H1 (cell line): ENCODE results near the gene CEP41. TPM values are rescaled to one million over a fixed set of nuclear protein-coding genes. Genes with fewer than 3 reads are reported as not detected.

ENCODE experiments used
- CTCF ChIA-PET: fragments of 300-600 bp; sonication (Branson Sonifier 250); formaldehyde crosslinking; loops from one replicate; lab custom pipeline; 2021; ENCODE audit not compliant: partially characterized antibody; lab: Charles Lee
- POLR2A ChIA-PET: fragments of 300-600 bp; sonication (Branson Sonifier 250); formaldehyde crosslinking; loops from one replicate; lab custom pipeline; 2021; ENCODE audit warnings: inconsistent platforms; ENCODE audit not compliant: partially characterized antibody; lab: Charles Lee
- DNase-seq, 2 experiments: peaks; one replicate each; pipeline versions ENCODE4 v3.0.0 to v3.0.0-alpha.2; 2010 to 2022; ENCODE audit warnings: low spot score in 2 of 2, low read depth in 1 of 2, mixed read lengths in 1 of 2
- FAIRE-seq: peaks from 2 replicates; lab custom pipeline; 2011; peaks lifted over from hg19 to GRCh38; lab: Jason Lieb, UNC
- H2AFZ ChIP-seq: 2 replicates; pipeline ENCODE4 v1.8.1; 2012; ENCODE audit warnings: low read length, inconsistent platforms
- H2AK5ac ChIP-seq: 2 replicates; pipeline ENCODE4 v1.6.1; 2013; ENCODE audit warnings: low read depth, low read length
- H2BK120ac ChIP-seq: replicated peaks from 2 replicates; pipeline ENCODE3; 2013; ENCODE audit warnings: low read depth, low read length, inconsistent platforms
- H2BK12ac ChIP-seq: 2 replicates; pipeline ENCODE4 v1.6.1; 2013; ENCODE audit warnings: low read depth, low read length
- H2BK15ac ChIP-seq: 2 replicates; pipeline ENCODE4 v1.6.1; 2013; ENCODE audit warnings: low read length
- H2BK20ac ChIP-seq: 2 replicates; pipeline ENCODE4 v1.6.1; 2013; ENCODE audit warnings: low read length
- H2BK5ac ChIP-seq: 2 replicates; pipeline ENCODE4 v1.6.1; 2013; ENCODE audit warnings: low read depth, low read length
- H3K14ac ChIP-seq: 2 replicates; pipeline ENCODE4 v1.6.1; 2013; ENCODE audit warnings: inconsistent platforms; ENCODE audit not compliant: insufficient read length
- H3K18ac ChIP-seq: 2 replicates; pipeline ENCODE4 v1.6.1; 2013; ENCODE audit warnings: low read length; ENCODE audit errors: extremely low read depth
- H3K23ac ChIP-seq: 2 replicates; pipeline ENCODE4 v1.6.1; 2013; ENCODE audit warnings: inconsistent platforms; ENCODE audit not compliant: insufficient read length
- H3K23me2 ChIP-seq: 2 replicates; pipeline ENCODE4 v1.6.1; 2013; ENCODE audit warnings: low read depth, low read length
- H3K27ac ChIP-seq: 2 replicates; pipeline ENCODE4 v1.6.1; 2011; ENCODE audit warnings: low read depth, low read length, inconsistent platforms
- H3K27me3 ChIP-seq, 4 experiments: replicated peaks in 1 of 4; 1 replicate in 1 of 4; 2 replicates in 3 of 4; pipeline versions ENCODE4 v1.6.1 to v1.8.1; 2011 to 2013; ENCODE audit warnings: low read length in 3 of 4, mild to moderate bottlenecking in 3 of 4, inconsistent platforms in 2 of 4, mixed read lengths in 2 of 4, moderate library complexity in 1 of 4; ENCODE audit not compliant: control insufficient read depth in 3 of 4, insufficient read depth in 3 of 4; ENCODE audit errors: extremely low read depth in 1 of 4
- H3K36me3 ChIP-seq, 4 experiments: 2 replicates each; pipeline versions ENCODE4 v1.6.1 to v1.8.1; 2011 to 2013; ENCODE audit warnings: mild to moderate bottlenecking in 4 of 4, low read length in 3 of 4, moderate library complexity in 2 of 4, control low read depth in 1 of 4, inconsistent platforms in 1 of 4; ENCODE audit not compliant: insufficient read depth in 4 of 4, control insufficient read depth in 2 of 4
- H3K4ac ChIP-seq: replicated peaks from 2 replicates; pipeline ENCODE3; 2013; ENCODE audit warnings: low read length, low read depth, mixed read lengths, inconsistent platforms; ENCODE audit not compliant: insufficient read length
- H3K4me1 ChIP-seq, 4 experiments: replicated peaks in 1 of 4; 1 replicate in 1 of 4; 2 replicates in 3 of 4; pipeline versions ENCODE4 v1.6.1 to v1.8.1; 2011 to 2013; ENCODE audit warnings: low read length in 3 of 4, inconsistent platforms in 2 of 4, mixed read lengths in 1 of 4; ENCODE audit not compliant: insufficient read depth in 4 of 4, control insufficient read depth in 3 of 4
- H3K4me2 ChIP-seq, 2 experiments: 2 replicates each; pipeline versions ENCODE4 v1.6.1 to v1.8.1; 2011 to 2013; ENCODE audit warnings: low read depth in 2 of 2, low read length in 2 of 2, control low read depth in 1 of 2, inconsistent platforms in 1 of 2, mild to moderate bottlenecking in 1 of 2; ENCODE audit not compliant: insufficient read depth in 1 of 2
- H3K4me3 ChIP-seq, 4 experiments: fragments of 200-600, 300-600 bp in 1 of 4; sonication (generic), shearing (Covaris generic), sonication (Bioruptor Twin) in 1 of 4; 2 replicates each; pipeline versions ENCODE4 v1.5.1 to v1.8.1; 2011 to 2016; ENCODE audit warnings: low read length in 4 of 4, low read depth in 3 of 4, control low read depth in 2 of 4, inconsistent platforms in 2 of 4, mild to moderate bottlenecking in 2 of 4, mixed read lengths in 1 of 4, moderate library complexity in 1 of 4; ENCODE audit not compliant: insufficient read depth in 2 of 4; ENCODE audit errors: extremely low read depth in 1 of 4
- H3K56ac ChIP-seq: replicated peaks from 2 replicates; pipeline ENCODE3; 2013; ENCODE audit warnings: low read depth, mild to moderate bottlenecking, mixed read lengths, low read length, inconsistent platforms; ENCODE audit not compliant: insufficient read length
- H3K79me1 ChIP-seq: 2 replicates; pipeline ENCODE4 v1.6.1; 2013; ENCODE audit warnings: low read depth, low read length, control low read depth
- H3K79me2 ChIP-seq, 2 experiments: 2 replicates each; pipeline versions ENCODE4 v1.6.1 to v1.8.1; 2012 to 2013; ENCODE audit warnings: low read length in 2 of 2, mild to moderate bottlenecking in 2 of 2, inconsistent platforms in 1 of 2; ENCODE audit not compliant: insufficient read depth in 2 of 2, control insufficient read depth in 1 of 2
- H3K9ac ChIP-seq, 4 experiments: replicated peaks in 1 of 4; 1 replicate in 1 of 4; 2 replicates in 3 of 4; pipeline versions ENCODE4 v1.6.1 to v1.8.1; 2011 to 2013; ENCODE audit warnings: low read depth in 3 of 4, low read length in 3 of 4, control low read depth in 2 of 4, mild to moderate bottlenecking in 2 of 4, moderate library complexity in 2 of 4, inconsistent platforms in 1 of 4; ENCODE audit errors: extremely low read depth in 1 of 4
- H3K9me3 ChIP-seq, 2 experiments: 2 replicates each; pipeline versions ENCODE4 v1.6.1 to v1.8.1; 2012 to 2013; ENCODE audit warnings: mild to moderate bottlenecking in 2 of 2, moderate library complexity in 2 of 2, control low read depth in 1 of 2, inconsistent platforms in 1 of 2, low read depth in 1 of 2, low read length in 1 of 2, mixed read lengths in 1 of 2; ENCODE audit not compliant: insufficient read depth in 2 of 2
- H4K20me1 ChIP-seq, 2 experiments: replicated peaks in 1 of 2; 2 replicates each; pipeline versions ENCODE3 to v1.8.1; 2011 to 2013; ENCODE audit warnings: inconsistent platforms in 2 of 2, low read length in 2 of 2, mild to moderate bottlenecking in 1 of 2; ENCODE audit not compliant: insufficient read depth in 2 of 2, control insufficient read depth in 1 of 2
- H4K5ac ChIP-seq: 2 replicates; pipeline ENCODE4 v1.6.1; 2013; ENCODE audit warnings: low read length, low read depth, mixed read lengths, inconsistent platforms; ENCODE audit not compliant: insufficient read length
- H4K8ac ChIP-seq: 2 replicates; pipeline ENCODE4 v1.8.0; 2013; ENCODE audit warnings: mild to moderate bottlenecking, moderate library complexity, low read length, inconsistent platforms; ENCODE audit not compliant: insufficient read depth; ENCODE audit errors: extremely low read depth
- H4K91ac ChIP-seq: replicated peaks from 2 replicates; pipeline ENCODE3; 2013; ENCODE audit warnings: low read length, mixed read lengths, inconsistent platforms; ENCODE audit not compliant: insufficient read length
- EP300 ChIP-seq, 2 experiments: IDR thresholded peaks; 1 replicate in 1 of 2; 2 replicates in 1 of 2; pipeline ENCODE4 v1.6.1; 2011 to 2012; ENCODE audit warnings: low read depth in 2 of 2, low read length in 2 of 2, mild to moderate bottlenecking in 2 of 2, borderline replicate concordance in 1 of 2, inconsistent platforms in 1 of 2, moderate library complexity in 1 of 2
- JUND ChIP-seq: IDR thresholded peaks from 2 replicates; pipeline ENCODE4 v1.6.1; 2011; ENCODE audit warnings: mild to moderate bottlenecking, improper control_type of control experiment, low read length
- POU5F1 ChIP-seq: IDR thresholded peaks from 2 replicates; pipeline ENCODE4 v1.6.1; 2011; ENCODE audit warnings: low read depth, mild to moderate bottlenecking, low read length, moderate library complexity
- SIRT6 ChIP-seq: IDR thresholded peaks from one replicate; pipeline ENCODE4 v1.7.1; 2012; ENCODE audit warnings: low read length, inconsistent platforms
- SP1 ChIP-seq: IDR thresholded peaks from 2 replicates; pipeline ENCODE4 v1.6.1; 2011; ENCODE audit warnings: low read depth, low read length
- SUZ12 ChIP-seq: fragments of 200-600 bp; sonication (generic); IDR thresholded peaks from 2 replicates; pipeline ENCODE4 v1.6.1; 2012; ENCODE audit warnings: mild to moderate bottlenecking, inconsistent platforms, low read length, moderate library complexity, mixed read lengths
- WGBS, 2 experiments: shearing (Covaris generic) in 1 of 2; methylation state at CpG; one replicate each; pipeline versions ENCODE4 v1.1.6 to v1.1.7; 2013 to 2015; ENCODE audit warnings: low lambda C conversion rate in 2 of 2, mixed read lengths in 2 of 2, inconsistent platforms in 1 of 2, low coverage in 1 of 2, missing lambda C conversion rate in 1 of 2; ENCODE audit not compliant: insufficient replicate concordance in 2 of 2, insufficient coverage in 1 of 2, insufficient read length in 1 of 2; ENCODE audit errors: extremely low coverage in 1 of 2, missing lambda C conversion rate in 1 of 2; 5-methylcytosine and 5-hydroxymethylcytosine counted together
- polyA plus RNA-seq, 7 experiments: library from polyadenylated mRNA; depleted of rRNA in 3 of 7; stranded (reverse) in 5 of 7; unstranded in 2 of 7; fragments of >200 nt in 5 of 7; fragments of 200-250 nt in 2 of 7; gene quantifications; 1 replicate in 5 of 7; 2 replicates in 1 of 7; 4 replicates in 1 of 7; pipeline versions ENCODE4 v1.2.1 to v1.2.3, GENCODE V29; 2011 to 2013; ENCODE audit warnings: missing spikeins in 2 of 7, mixed read lengths in 2 of 7
- total RNA-seq: library from RNA; stranded (reverse); fragmentation: NEBNext Ultra II Directional; extraction: Animal tissue kit (Norgen Biotek cat#: 25700); gene quantifications from 2 replicates; pipeline ENCODE4 v1.2.1, GENCODE V29; 2021

Gene CEP41
- total and polyA plus RNA-seq, 2 of the 8 experiments (the other 6 are each of a cell fraction or from before 2014, with no cell fraction given) = 9.3 to 12.8 TPM

- no peaks in the 10 kb centered on the region for H3K79me1 ChIP-seq
- no peaks in the 10 kb centered on the region for H3K4me1 ChIP-seq
- no peak overlapping the region for H2AK5ac ChIP-seq
- no peak overlapping the region for H3K23ac ChIP-seq
- H2BK12ac ChIP-seq = no peak overlapping the region
- no peak overlapping the region for H3K9ac ChIP-seq
- no peak overlapping the region for H2AFZ ChIP-seq
- H2BK20ac ChIP-seq = no peak overlapping the region
- H3K4ac ChIP-seq = no peak overlapping the region
- no peak overlapping the region for H3K18ac ChIP-seq
- POLR2A ChIA-PET = no interaction called here
- no peaks in the 10 kb centered on the region for H3K23me2 ChIP-seq
- H3K4me2 ChIP-seq = no peak overlapping the region
- no peak for DNase-seq
- no peaks in the 10 kb centered on the region for H3K36me3 ChIP-seq
- 84% methylated on average over 3 of the region's 3 CpGs; no CpG with 5 or more reads in 1 of the 2 experiments for WGBS, 2 experiments
- no peak overlapping the region for H3K27ac ChIP-seq
- H3K56ac ChIP-seq = no peak overlapping the region
- no peak for FAIRE-seq
- no peak overlapping the region for H2BK120ac ChIP-seq
- H2BK5ac ChIP-seq = no peak overlapping the region
- no peak overlapping the region for H3K4me3 ChIP-seq
- no peaks in the 10 kb centered on the region for H3K27me3 ChIP-seq
- no peaks in the 10 kb centered on the region for H4K20me1 ChIP-seq
- CTCF ChIA-PET = interaction anchor here (0.7 kb wide), 1 partner anchor 67 kb away, joined by 3 read pairs; no protein-coding TSS in a partner anchor
- H4K91ac ChIP-seq = no peak overlapping the region
- H3K14ac ChIP-seq = no peak overlapping the region
- H3K9me3 ChIP-seq = no peaks in the 10 kb centered on the region
- H2BK15ac ChIP-seq = no peak overlapping the region
- no peak overlapping the region for H4K5ac ChIP-seq
- no peaks in the 10 kb centered on the region for H3K79me2 ChIP-seq
- H4K8ac ChIP-seq = no peak overlapping the region
- no peak for TF ChIP-seq POU5F1
- TF ChIP-seq EP300 (IDR thresholded peaks at IDR 0.05; ENCODE audit: borderline replicate concordance in 1 of 2, low read depth in 2 of 2, low read length in 2 of 2) = no peak
- TF ChIP-seq SIRT6 = no peak
- no peak for TF ChIP-seq JUND
- TF ChIP-seq SP1 = no peak
- TF ChIP-seq SUZ12 = no peak
These were observed 31.6 kb downstream of the CEP41 start for GRCh38 chr7:130409067-130409711.
